VCaP (cell line): ENCODE measurements around the gene C2CD2.
"Not testable (repeated sequence)": the region's sequence is repeated elsewhere in the genome, so short reads cannot be mapped to it uniquely, and the experiment has no call there.

Source experiments
- H3K27ac ChIP-seq: fragments of 450-650 bp; 2 replicates; pipeline ENCODE4 v1.5.1; 2017
- CTCF ChIP-seq: fragments of 450-650 bp; conservative IDR thresholded peaks from 2 replicates; pipeline ENCODE4 v1.5.1; 2017; ENCODE audit warnings: mild to moderate bottlenecking, moderate library complexity

C2CD2 gene

DNA sequence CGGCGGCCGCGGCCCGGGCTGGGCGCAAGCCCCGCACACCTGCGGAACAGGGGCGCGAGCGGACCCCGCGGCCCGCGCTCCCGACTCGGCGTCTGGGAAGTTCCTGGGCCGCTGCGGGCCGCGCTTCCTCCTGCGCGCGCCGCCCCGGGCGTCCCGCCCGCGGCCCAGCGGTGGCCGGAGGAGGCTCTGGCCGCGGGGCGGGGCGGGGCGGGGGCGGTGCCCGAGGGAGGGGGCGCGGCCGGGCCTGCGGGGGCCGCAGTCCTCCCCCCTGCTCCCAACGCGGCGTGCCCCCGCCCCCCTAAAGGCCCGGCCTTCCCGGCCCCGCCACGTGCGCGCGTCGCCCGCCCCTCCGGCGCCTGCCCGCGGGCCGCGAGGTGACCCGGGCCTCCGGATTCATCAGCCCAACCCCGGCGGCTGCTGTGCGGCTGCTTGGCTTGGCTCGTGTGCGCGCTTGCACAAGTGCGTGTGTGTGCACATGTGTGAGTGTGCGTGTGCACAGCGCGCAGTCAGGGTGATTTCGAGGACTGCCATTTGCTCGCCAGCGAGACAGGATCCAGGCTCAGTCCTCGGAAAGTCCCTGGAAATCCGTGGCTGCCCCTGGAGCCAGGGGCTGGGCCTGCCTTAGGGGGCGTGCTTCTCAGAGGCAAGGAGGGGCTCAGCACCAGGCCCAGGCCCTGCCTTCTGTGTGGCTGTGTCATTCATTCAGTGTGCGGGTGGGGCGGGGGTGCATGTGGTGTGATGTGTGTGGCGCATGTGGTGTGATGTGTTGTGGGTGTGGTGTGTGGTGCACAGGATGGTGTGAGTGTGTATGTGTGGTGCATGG, at the start of gene C2CD2:
Gene C2CD2, minus strand, starts transcription at position 188 of the 823 bp plus-strand sequence. CDS start 370 bp downstream, outside the sequence.
- TF ChIP-seq CTCF: no peak
- H3K27ac ChIP-seq: peak within 1 kb of the TSS; percentile 88

- H3K27ac ChIP-seq: no peak overlapping the region
- no peak for TF ChIP-seq CTCF
Observed at GRCh38 chr21:42003051-42003461, 49.2 kb upstream of the C2CD2 start.

GRCh38 chr21:42002421-42002958, 48.7 kb upstream of the C2CD2 start:
- no peak for TF ChIP-seq CTCF
- H3K27ac ChIP-seq: no peak overlapping the region

DNA sequence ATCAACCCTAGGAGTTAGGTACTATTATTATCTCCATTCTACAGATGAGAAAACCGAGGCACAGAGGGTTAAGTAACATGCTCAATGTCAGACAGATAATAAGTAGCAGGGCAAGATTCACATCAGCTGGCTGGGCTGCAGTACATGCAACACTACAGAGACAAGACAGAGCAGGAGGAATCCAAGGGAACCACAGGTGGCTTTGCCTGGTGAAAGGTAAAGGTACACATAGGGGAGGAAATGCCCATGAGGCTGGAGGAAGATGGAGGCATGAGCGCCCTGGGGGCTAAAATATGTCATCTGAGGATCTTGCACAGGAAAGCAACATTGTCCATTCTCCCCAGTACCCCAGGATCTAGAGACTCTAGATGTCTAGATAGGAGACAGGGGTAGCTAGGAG, 48.0 kb upstream of the C2CD2 start:
- TF ChIP-seq CTCF: no peak
- H3K27ac ChIP-seq: no peak overlapping the region

DNA sequence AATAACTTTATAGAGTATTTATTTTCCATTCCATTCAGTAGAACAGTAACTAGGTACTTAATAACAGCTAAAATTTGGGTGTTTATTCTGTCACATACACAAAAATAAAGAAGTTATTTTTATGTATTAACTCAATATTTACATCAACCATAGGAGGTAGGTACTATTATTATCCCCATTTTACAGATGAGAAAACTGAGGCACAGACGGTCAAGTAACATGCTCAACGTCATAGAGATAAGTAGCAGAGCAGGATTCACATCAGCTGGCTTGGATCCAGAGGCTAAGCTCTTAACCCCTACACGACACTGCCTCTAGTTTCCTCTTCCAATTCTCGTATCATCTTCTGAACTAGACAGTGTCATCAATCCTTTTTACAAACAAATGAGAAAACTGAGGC, 47.1 kb upstream of the C2CD2 start:
- H3K27ac ChIP-seq: no peak overlapping the region
- no peak for TF ChIP-seq CTCF

DNA sequence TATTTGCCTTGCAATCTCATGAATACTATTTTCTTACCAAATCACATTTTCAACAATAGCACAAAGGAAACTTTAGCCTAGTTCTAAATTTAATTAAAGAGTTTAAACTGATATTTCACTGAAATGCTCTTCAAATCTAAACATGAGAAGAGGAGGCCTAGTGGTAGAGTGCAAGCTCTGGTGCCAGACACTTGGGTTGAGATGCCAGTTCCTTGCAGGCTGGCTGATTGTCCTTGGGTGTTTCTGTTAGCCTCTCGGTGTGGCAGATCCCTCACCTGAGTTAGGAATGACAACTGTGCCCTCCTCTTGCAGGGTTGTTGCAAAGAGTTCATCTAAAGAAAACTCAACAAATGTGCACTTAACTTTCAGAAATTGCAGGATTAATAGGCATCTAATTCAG, 43.8 kb upstream of the C2CD2 start:
- no peak for TF ChIP-seq CTCF
- no peak overlapping the region for H3K27ac ChIP-seq

DNA sequence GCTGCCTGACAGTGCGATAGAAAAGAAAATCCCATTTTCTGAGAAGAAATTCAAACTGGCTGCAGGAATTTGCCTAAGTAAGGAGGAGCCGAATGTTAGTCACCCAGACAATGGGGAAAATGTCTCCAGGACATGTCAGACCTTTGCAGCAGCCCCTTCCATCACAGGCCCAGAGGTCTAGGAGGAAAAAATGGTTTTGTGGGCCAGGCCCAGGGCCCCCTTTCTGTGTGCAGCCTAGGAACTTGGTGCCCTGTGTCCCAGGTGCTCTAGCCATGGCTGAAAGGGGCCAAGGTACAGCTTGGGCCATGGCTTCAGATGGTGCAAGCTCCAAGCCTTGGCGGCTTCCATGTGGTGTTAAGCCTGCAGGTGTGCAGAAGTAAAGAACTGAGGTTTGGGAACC, 41.8 kb upstream of the C2CD2 start:
- TF ChIP-seq CTCF: no peak
- H3K27ac ChIP-seq: no peak overlapping the region

GRCh38 chr21:41994613-41995012, 40.8 kb upstream of the C2CD2 start:
- not testable (repeated sequence) for H3K27ac ChIP-seq
